NCI-H748 treated with DMSO at 0.1 percent for 48 hours (cell line): ENCODE measurements around the gene ARL4D.

Experiments
- DNase-seq: peaks from one replicate; lab custom pipeline; 2025; lab: John Stamatoyannopoulos, UW

The ARL4D gene

DNA sequence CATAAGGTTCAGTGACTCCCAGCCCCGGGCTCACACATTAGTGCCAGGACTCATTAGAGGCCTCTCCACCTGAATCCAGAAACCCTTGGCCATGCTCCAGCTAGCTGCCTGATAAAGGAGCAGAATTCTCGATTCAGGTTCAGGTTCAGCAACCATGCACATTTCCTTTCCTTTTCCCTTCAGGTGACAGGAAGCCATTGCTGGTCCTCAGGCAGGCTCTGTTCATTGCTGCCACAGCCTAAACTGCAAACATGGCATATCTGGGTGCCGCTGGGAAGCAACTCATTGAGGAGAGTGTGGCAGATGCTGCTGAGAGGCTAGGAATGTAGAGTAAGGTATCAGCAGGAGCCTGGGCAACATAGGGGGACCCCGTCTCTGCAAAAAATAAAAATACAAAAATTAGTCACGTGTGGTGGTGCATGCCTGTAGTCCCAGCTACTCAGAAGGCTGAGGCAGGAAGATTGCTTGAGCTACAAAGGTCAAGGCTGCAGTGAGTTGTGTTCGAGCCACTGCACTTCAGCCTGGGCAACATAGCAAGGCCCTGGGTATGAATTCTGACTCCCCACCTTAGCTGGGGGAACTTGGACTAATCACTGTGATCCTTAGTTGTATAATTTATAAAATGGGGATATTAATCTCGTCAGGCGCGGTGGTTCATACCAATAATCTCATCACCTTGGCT lies 28.7 kb downstream of the ARL4D start:
- DNase-seq, result no peak

DNA sequence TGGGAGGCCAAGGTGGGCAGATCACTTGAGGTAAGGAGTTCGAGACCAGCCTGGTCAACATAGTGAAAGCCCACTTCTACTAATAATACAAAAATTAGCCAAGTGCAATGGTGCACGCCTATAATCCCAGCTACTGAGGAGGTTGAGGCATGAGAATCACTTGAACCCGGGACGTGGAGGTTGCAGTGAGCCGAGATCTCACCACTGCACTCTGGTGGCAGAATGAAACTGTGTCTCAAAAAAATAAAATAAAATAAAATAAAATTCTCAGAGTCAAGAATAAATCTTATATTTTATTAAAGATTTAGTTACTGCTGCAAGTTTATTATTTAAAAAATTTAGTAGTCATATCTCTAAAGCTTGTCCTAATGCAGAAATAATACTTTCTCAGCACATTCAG lies 29.7 kb downstream of the ARL4D start:
- DNase-seq, result no peak

DNA sequence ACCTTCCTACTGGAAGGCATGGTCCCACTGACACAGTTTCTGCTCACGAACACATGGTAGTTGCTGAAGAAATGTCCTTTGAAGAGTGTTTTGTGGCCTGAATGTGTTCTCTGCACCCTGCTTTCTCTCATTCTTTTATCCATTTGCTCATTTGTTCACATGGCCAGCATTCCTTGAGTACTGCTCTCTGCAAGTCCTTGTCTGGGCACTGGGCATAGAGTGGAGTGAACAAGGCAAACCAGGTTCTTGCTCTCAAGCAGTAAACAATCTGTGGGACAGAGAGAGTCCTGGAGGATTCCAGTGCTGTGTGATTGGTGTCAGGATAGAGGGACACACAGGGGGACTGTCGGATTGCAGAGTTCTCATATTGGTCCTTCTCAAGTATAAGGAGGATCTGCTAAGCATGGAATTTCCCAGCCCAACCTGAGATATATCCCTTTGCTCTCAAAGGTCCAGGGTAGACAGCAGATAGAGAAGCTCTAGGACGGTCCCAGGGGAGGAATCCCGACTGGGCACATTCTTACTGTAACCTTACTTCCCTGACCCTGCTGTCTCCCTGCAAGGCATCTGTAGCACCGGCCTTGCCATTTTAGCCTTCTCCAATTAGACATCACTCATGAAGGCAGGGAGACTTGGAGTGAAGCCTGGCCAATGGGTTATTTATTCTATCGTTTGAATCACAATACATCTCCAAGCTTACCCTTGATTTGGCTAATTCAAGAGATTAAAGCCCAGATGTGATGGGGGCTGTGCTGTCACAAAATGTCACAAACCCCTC lies 32.3 kb downstream of the ARL4D start:
- DNase-seq, result no peak

DNA sequence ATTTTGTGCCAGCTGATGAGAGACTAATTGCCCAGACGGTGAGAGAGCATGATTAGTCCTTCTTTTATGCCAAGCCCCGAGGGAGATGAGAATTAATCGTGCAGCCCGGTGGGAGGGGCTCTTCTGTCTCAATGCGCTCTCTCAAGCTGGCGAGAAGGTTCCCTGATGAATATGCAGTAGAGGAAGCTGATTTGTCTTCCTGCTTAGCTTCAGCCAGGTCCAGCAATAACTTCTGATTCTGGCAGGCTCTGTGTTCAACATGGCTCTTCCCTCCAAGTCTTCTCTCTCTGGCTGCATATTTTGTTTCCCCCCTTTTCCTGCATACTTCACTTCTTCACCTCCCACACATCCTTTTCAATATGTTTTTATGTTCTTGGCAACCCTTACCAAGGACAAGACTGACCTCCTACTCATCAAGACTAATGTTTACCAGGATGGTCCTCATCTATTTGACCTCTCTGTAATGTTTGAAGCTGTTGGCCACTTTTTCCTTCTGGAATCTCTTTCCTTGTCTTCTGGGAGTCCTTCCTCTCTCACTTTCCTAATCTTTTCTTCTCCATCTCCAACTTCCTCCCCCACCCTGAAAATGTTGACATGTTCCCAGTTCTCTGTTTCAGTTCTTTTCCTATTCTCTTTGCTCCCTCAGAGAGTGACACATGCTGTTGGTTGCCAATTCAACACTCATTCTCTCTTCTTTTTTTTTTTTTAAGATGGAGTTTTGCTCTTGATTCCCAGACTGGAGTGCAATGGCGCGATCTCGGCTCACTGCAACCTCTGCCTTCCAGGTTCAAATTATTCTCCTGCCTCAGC lies 33.1 kb downstream of the ARL4D start:
- peak; percentile 7 for DNase-seq

DNA sequence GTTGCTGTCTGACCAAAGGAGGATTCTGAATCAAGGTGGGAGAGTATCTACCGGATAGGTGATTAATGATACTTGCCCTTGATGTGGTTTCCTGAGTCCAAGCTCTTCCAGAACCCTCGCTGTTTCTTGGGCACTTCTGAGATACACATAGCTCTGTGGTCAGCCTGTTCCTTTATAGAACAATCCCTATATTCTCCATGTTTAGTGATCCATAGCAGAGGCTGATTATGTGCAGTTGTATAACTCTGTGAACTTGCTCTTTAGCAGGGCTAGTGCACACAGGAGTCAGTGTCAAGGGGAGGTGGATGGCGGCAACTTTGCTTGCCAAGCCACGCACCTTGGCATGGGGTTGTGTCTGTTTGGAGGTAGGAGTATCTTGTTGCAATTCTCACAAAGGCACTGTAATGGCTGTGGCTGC lies 36.1 kb downstream of the ARL4D start:
- no peak for DNase-seq

DNA sequence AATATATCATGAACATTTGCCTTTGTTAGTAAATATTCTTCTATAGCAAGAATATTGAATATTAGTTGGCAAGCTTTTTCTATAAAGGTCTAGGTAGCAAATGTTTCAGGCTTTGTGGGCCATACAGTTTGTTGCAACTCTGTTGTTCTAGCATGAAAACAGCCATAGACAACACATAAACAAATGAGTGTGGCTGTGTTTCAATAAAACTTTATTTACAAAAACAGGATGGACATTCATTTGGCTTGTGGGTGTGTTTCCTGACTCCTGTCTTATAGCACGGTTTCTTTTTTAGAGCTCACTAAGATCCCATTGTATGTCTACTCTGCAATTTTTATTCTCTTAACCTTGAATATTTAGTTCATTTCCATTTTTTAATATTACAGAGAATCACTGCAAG lies 39.0 kb downstream of the ARL4D start:
- no peak for DNase-seq

DNA sequence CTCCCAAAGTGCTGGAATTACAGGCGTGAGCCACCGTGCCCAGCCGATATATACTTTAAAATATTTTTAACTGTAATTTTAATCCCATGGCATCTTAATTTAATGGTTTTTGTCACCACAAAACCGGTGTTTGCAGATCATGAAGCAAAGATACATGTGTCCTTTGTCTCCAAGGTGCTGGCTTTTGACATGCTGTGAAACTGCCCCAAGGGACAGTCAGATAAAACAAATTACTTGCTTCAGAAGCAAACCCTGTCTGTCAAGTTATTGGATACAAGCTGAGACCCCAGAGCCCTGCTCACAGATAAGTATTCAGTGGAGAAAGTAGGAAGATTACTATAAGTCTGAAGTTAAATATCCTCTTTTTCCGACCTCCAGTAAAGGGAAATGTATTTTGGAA lies 39.8 kb downstream of the ARL4D start:
- DNase-seq, result no peak

DNA sequence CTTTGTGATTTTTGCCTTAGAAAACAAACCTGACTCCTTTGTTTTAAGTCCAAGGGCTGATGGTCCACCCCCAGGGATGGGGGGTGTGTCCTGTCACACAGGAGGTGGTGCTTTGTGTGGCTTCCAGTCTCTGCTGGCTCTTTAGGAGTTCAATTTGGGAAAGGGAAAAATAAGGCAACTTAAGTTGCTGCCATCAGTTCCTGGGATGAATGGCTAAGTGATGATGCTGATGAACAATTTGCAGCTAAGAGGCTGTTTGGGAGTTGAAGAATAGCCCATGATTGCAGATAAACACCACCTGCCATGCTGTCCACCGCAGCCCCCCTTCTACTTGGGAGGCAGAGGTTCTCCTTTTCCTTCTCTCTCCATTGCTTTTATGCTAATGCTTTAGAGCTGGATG lies 40.2 kb downstream of the ARL4D start:
- DNase-seq, result no peak

DNA sequence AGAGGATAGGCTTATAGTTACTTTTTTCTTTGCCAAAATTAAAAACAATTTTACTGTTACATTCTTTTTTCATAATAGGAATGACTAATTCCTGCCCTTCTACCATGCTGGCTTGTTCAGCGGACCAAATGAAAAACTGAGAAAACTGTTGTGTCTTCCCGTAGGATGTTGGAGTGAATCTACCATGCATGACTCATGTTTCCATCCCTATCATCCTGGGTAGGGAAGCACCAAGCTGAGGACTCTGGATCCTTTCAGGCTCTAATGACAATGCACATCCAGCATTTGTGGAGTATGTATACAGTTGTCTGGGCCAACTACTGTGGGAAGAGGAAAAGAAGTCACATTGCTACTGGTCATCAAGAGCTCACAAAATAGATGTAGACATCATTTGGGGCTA lies 43.9 kb downstream of the ARL4D start:
- DNase-seq, result no peak

DNA sequence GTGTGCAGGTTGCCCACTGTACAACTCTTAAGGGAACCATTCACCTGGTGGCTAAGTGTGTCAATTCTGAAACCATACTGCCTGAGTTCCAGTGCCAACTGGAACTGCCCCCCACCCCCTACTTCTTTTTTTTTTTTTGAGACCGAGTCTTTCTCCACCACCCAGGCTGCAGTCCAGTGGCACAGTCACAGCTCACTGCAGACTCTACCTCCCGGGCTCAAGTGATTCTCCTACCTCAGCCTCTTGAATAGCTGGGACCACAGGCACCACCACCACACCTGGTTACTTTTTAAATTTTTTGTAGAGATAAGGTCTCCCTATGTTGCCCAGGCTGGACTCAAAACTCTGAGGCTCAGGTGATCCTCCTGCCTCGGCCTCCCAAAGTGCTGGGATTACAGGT lies 44.6 kb downstream of the ARL4D start:
- no peak for DNase-seq

DNA sequence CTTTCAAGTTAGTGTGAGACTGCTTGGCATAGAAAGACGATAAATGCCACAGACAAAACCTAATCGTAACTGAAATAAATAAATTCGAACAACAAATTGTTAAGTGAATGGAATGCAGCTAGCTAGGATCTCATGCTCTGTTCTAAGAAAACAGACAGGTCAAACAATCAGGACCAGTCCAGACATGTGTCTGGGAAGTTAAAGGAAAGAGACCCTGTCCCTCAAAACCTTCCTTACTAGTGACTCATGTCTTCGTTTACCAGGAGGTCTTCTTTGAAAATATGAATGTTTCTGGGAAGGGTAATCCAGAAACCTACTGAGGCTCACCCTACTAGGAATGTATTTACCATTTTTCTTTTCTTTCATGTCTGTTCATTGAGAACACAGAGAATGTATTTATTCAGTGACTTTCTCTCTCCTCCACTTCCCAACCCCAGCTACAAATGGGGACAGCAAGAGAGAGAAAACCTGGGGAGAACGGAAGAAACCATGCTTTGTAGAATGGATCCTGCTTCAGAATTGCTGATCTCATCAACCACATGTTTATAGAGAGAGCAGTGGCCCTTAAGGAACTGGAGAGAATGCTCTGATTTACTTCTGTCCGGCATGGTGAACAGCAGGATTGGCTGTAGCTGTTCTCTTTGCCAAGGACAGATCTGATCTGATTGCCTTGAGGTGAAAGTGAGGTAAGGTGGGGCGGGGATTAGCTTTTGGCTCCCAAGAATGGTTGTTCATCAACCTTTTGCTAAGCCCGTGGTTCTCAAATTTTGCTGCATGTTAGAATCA lies 45.6 kb downstream of the ARL4D start:
- no peak for DNase-seq

DNA sequence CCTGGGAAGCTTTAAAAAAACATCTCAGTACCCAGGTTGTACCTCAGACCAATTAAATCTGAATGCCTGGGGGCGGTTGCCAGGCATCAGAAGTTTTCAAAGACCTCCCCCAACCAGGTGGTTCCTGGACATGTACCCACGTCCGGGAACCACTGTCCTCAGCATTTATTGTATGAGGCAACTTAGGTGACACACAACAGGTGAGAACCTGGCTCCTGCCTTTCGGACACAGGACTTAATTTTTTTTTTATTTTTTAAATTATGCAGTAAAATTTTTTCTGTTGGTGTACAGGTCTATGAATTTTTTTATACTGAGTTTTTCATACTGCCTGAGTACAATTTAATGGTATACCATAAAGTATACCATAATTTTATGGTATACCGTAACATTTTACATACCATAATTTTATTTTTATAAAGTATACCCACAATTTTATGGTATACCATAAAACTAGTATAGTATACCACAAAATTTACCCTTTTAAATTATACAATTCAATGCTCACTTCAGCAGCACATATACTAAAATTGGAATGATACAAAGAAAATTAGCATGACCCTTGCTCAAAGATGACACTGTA lies 46.3 kb downstream of the ARL4D start:
- DNase-seq, result no peak

DNA sequence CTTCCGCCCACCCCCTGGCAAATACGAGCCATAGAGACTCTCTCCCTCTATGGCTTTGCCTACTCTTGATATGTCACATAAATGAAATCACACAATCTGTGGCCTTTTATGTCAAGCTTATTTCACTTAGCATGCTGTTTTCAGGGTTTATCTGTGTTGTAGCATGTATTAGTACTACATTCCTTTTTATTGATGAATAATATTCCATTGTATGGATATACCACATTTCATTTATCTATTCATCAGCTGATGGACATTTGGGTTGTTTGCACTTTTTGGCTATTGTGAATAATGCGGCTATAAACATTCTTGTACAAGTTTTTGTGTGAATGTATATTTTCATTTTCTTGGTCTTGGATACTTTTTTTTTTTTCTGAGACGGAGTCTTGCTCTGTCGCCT lies 48.0 kb downstream of the ARL4D start:
- DNase-seq, result no peak

DNA sequence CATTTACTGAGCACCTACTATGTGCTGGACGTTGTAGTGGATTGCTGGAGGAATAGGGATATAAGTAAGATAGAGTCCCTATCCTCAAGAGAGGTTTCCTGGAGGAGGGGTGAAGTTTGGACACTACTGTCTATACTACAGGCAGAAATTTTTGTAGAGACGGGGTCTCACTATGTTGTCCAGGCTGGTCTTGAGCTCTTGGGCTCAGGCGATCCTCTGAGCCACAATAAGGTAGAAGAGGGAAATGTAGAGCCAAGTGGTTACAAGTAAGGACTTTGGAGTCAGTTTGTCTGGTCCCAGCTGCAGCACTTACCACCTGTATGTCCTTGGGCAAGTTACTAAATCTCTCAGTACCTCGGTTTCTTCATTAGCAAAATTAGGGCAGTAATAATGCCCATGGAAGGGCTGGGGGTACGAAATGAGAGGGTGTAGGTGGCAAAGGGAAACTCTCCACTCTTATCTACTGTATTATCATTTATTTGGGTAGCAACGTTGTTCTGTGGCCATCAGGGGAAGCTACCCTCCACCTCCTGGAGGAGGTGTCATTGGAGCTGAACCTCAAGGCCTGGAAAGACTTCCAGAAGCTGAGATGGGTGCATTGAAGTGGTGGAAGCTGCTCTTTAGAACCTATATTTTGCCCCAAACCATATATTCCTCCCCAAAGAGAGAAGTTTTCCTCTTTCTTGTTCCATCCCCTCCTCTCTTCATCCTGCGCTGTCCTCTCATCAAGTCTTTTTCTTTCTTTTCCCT lies 50.1 kb downstream of the ARL4D start:
- no peak for DNase-seq

DNA sequence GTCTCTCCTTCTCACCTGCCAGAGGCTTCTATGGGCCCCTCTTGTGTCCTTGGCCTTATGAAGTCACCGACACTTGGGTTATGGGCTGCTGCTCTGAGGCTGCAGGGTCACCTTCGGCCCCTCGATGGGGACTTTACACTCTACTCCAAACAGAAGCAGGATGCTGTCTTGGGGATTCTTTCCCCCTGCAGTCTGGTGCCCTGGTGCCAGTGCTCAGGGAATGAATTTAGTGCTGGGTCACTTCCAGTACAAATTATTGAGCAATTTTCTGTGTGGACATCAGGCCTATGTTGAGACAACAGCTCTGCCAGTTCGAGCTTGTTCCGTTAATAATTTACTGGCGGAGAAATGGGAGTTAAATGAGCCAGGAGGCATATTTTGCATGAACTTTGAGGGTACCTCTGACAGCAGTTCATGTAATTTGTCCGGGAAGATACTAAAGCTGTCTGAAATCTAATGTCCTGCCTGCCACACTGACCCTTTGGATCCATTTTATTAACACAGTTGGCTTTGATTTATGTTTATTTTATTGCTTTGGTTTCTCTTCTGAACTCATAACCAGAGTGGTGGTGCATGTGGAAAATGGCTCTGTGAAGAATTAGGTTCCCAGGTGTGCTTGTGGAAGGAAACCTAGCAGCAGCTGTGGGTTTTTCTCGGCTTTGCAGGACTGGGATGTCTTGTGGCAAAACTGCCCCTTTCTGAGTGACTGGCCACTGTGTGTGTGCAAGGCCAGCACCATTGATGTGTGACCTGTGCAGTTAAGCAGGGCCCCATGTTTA lies 50.9 kb downstream of the ARL4D start:
- no peak for DNase-seq
